GM18526 (cell line): ENCODE measurements around the gene LGALS1.

Experiments
- POLR2A ChIP-seq: IDR thresholded peaks from 3 replicates; pipeline ENCODE4 v1.6.1; 2011; ENCODE audit not compliant: insufficient read length; ENCODE audit errors: extremely low read depth

Gene LGALS1

GRCh38 chr22:37634417-37634924 lies 41.0 kb upstream of the LGALS1 start:
- no peak for TF ChIP-seq POLR2A

DNA sequence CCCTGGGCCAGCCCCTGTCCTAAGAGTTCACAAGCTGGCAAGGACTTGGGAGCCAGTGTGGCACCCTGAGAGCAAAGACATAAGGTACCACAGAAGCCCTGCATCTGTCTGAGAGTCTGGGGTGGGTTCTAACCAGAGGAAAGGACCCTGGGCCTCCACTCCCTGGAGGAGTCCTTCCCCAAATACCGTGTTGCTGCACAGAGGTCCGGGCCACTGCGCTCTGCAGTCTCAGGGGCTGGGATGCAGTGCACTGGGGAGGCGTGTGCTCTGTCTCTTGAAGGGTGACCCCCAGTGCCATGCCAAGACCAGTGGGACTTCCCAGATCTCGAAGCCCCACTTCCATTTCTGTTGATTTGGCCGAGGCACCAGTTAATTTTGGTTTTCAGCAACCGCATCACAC lies 40.3 kb upstream of the LGALS1 start:
- no peak for TF ChIP-seq POLR2A

DNA sequence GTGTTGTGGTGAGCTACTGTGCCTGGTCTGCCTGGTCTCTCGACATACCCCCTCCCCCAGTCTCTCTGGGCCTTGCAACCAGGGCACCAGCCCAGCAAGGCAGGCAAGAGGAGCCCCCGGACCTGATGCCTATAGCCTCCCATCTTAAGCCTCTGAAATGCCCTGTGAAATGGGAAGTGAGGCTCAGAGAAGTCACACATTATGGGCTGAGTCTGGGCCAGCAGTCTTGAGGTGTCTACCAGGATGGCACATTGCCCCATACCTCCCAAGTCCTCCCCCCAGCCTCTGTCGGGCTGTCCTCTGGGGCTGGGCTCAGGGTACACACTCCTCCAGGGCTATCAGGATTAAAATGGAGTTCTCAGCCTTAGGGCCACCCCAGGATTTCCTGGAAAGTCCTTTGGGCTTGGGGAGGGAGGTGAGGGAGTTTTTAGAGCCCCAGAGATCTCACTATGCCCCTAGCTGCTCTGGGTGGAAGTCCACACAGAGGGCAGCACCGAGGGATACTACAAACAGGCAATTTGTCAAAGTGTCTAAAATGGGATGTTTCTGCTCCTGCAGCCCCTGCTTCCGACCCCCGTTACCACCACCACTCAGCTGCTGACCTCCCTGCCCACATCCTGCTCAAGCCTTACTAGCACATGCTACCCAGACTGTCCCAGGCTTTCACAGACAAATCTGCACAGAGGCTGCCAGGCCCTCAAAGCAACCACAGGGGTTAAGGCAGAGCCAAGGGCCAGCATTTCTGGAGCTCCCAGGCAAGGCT lies 39.1 kb upstream of the LGALS1 start:
- no peak for TF ChIP-seq POLR2A

- no peak for TF ChIP-seq POLR2A
These were observed 38.5 kb upstream of the LGALS1 start for GRCh38 chr22:37636949-37637273.

DNA sequence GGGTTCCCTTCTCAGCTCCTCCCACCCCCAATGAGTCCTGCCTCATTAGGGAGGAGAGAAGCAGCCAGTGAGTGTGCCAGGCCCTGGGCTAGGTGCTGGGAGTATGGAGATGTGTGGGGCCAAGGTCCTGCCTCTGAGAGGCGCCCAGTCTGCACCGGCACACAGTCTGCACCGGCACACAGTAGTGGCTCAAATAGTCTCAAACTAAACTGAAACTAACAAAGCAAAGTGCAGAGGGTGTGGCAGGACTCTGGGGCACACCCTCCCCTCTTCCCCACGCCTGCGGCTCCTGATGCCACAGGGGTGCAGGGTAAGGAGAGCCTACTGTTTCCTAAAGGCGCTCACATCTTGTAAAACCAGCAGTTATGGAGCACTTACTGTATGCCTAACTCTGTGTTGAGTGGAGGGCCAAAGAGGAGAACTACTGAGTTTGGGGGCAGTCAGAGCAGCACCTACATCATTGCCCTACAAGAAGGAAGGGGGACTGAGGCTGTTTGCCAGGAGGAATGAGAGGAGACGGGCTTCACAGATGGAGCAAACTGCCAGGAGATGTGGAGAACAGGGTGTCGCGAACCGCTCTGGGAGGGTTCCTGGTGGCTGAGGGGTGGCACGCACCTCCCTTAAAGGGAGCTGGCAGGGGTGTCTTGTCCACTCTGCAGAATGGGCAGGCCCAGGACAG lies 36.9 kb upstream of the LGALS1 start:
- no peak for TF ChIP-seq POLR2A

DNA sequence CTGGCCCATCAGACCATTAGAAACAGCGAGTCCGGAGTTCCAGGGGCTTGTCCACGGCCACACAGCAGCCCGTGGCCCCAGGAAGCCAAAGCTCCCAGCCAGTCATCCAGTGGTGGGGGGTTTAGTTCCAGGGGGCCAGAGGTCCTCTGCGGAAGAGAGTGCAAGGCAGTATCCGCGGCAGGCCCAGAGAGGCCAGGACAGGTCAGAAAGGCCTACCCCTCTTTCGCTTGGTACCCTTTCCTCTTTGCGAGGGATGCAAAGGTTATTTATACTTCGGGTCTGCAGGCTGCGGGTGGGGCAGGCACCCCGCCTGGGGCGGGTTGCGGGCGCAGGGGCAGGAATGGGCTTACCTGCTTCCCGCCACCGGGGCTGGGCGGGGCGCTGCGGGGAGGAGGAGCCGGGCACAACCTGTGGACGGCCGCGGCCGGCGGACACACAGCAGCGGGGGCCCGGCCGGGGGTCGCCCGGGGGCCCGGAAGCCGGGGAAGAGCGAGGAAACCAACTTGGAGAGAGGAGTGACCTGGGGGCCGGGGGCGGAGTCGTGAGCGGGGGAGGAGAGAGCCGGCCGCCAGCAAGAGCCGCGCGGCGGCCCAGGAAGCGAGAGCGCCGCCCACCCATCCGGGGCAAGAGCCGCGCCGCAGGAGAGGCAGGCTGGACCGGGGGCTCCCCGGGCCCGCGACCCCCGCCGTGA lies 36.2 kb upstream of the LGALS1 start, which contains the start of gene SH3BP1:
TSS of gene SH3BP1 (plus strand) at position 600 of the 691 bp plus-strand sequence. CDS start 119 bp downstream, outside the sequence.
- peak; percentile 38 for TF ChIP-seq POLR2A

- no peak for TF ChIP-seq POLR2A
These were observed 35.5 kb upstream of the LGALS1 start for GRCh38 chr22:37639771-37640590.

DNA sequence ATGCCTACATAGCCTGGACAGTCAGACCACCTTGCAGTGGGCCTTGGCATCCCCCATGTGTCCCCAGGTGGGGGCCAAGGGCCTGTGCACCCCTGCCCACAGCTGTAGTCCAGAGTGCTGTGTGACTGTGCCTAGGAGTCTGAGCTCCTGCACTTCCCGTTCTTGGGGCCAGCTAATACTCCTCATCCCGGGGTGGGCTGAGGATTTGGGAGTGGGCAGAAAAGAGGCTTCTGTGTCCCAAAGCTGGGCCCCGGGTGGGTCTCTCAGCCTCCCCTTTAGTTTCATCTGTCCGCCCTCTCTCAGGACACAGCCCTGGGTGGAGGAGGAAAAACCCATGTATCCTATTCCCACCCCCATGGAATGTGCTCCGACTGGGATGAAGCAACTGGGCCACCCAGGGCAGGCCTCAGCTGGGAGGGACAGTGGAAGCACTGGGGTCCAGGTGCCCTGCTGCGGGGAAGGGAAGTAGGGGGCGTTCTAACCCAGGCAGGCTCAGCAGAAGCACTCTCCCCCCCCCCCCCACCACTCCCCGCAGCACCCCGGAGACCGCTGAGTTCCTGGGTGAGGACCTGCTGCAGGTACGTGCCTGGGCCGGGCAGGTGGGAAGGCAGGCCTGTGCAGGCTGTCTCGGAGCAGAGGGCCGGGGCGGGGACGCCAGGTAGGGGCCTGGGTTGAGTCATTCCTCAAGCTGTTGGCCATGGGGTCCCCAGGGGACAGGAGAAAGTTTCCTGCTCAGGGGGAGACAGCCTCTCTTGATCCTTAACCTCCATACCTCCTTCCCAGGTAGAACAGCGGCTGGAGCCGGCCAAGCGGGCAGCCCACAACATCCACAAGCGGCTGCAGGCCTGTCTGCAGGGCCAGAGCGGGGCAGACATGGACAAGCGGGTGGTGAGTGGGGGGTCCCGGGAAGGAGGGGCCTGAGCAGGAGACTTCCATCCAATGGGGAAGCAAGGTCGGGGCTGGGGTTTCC lies 34.6 kb upstream of the LGALS1 start:
- no peak for TF ChIP-seq POLR2A

DNA sequence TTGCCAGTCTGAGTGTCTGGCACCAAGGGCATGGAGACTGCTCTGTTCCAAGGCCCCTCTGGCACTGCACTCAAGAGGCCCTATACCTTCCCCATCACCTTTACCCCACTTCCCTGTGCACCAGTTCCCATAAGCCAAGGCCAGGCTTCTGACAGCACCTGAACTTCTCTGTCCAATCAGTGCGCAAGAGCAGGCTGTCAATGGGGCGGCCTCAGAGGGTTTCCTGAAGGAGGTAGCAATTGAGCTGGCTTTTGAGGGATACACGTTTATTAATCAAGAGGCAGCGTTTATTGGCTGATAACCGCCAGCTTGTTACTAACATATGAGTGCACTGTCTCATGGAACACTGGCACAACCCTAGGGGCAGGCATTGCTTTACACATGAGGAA lies 33.9 kb upstream of the LGALS1 start:
- no peak for TF ChIP-seq POLR2A

GRCh38 chr22:37643225-37643847 lies 32.1 kb upstream of the LGALS1 start:
- no peak for TF ChIP-seq POLR2A

DNA sequence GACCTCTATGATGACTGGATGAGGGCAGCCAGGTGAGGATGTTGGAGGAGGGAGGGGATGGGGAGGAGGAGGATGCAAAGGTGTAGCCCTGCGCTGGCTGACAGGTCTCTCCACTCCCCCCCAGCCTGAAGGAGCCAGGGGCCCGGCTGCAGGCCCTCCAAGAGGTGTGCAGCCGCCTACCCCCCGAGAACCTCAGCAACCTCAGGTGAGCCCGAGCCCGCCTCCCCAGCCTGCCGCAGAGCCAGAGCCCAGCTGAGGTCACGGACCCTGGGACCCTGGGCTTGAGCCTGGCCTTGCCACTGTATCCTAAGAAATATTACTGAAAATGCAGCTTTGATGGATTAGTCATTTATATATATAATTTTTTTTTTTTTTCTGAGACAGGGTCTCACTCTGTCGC lies 28.1 kb upstream of the LGALS1 start:
- TF ChIP-seq POLR2A: no peak

- TF ChIP-seq POLR2A: no peak
These were observed 27.5 kb upstream of the LGALS1 start for GRCh38 chr22:37647928-37648327.

DNA sequence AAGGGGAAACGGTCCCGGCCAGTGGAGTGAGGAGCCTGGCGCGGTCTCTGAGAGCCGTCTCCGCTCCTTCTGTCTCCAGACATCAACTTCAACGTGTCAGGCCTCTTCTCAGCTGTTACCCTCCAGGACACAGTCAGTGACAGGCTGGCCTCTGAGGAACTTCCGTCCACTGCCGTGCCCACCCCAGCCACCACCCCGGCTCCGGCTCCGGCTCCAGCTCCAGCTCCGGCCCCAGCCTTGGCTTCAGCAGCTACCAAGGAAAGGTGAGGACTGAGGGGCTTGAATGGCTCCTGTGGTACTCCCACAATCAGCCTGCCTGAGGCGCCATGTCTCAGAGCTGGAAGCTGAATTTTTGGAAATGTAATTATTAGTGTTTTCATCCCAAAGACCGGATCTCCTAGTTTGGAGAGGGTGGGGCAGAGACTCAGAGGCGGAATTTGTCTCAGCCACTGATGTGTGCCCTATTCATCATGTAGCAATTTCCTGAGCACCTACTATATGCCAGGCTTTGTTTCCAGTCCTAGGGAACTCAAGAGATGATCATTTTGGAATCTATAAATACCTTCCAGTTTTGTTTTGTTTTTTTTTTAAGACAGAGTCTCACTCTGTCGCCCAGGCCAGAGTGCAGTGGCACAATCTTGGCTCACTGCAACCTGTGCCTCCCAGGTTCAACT lies 24.8 kb upstream of the LGALS1 start:
- TF ChIP-seq POLR2A: no peak

DNA sequence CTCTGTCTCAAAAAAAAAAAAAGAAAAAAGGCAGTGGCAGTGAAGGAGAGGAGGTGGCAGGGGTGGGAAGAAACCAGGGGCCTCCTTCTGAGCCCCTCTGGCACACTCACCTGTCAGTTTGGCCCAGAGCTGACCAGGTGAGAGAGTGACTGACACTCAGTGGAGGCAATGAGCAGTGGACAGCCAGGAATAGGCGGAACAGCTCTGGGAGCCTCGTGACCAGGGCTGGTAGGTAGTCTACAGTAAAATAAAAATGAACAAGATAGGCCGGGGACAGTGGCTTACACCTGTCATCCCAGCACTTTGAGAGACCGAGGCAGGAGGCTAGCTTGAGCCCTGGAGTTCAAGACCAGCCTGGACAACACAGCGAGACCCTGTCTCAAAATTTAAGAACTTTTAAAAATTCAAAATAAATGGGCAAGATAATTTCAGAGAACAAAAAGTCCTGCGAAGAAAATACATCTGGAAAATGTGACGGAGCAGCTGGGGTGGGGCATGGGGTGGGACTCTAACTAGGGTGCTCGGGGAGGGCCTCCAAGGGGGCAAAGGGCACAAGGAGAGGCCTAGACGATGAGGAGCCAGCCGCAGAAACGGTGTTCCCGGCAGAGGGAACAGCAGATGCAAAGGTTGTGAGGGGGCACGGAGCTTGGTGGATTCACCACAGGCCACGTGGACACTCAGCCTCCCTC lies 20.7 kb upstream of the LGALS1 start:
- TF ChIP-seq POLR2A: no peak
